ENCODE measurements around the gene PDE1C.
"Not testable (repeated sequence)": the region's sequence is repeated elsewhere in the genome, so short reads cannot be mapped to it uniquely, and the experiment has no call there.

Gene PDE1C

DNA sequence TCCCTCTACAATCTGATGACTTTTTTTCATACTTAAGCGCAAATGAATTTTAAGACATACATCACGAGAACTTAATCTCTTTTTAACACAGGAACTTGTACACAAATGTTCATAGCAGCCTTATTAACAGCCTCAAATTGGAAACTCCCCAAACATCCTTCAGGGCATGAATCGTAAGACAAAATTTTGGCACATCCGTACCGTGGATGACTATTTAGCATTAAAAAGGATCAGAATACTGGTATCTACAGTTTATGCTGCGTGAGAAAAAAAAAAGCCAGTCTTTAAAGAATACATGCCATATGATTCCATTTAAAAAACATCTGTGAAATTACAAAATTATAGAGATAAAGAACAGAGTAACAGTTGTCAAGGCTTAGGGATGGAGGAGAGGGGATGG, 46.8 kb downstream of the PDE1C start:
- DNase-seq (ENCODE audit: low read depth): no peak
- TF ChIP-seq MYC (IDR thresholded peaks at IDR 0.05; ENCODE audit: low read depth, low read length) (no peak), POLR2A (IDR thresholded peaks at IDR 0.05; ENCODE audit: extremely low read depth, insufficient read length) (no peak)
- TF ChIP-seq, protein P1, sequence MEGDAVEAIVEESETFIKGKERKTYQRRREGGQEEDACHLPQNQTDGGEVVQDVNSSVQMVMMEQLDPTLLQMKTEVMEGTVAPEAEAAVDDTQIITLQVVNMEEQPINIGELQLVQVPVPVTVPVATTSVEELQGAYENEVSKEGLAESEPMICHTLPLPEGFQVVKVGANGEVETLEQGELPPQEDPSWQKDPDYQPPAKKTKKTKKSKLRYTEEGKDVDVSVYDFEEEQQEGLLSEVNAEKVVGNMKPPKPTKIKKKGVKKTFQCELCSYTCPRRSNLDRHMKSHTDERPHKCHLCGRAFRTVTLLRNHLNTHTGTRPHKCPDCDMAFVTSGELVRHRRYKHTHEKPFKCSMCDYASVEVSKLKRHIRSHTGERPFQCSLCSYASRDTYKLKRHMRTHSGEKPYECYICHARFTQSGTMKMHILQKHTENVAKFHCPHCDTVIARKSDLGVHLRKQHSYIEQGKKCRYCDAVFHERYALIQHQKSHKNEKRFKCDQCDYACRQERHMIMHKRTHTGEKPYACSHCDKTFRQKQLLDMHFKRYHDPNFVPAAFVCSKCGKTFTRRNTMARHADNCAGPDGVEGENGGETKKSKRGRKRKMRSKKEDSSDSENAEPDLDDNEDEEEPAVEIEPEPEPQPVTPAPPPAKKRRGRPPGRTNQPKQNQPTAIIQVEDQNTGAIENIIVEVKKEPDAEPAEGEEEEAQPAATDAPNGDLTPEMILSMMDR (IDR thresholded peaks at IDR 0.05; ENCODE audit: low read depth, low read length): no peak
- TF ChIP-seq, protein P2, sequence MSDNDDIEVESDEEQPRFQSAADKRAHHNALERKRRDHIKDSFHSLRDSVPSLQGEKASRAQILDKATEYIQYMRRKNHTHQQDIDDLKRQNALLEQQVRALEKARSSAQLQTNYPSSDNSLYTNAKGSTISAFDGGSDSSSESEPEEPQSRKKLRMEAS (IDR thresholded peaks at IDR 0.05; ENCODE audit: low read depth, low read length): no peak
- no peak overlapping the region for H3K4me3 ChIP-seq (ENCODE audit: low read depth, low read length)

DNA sequence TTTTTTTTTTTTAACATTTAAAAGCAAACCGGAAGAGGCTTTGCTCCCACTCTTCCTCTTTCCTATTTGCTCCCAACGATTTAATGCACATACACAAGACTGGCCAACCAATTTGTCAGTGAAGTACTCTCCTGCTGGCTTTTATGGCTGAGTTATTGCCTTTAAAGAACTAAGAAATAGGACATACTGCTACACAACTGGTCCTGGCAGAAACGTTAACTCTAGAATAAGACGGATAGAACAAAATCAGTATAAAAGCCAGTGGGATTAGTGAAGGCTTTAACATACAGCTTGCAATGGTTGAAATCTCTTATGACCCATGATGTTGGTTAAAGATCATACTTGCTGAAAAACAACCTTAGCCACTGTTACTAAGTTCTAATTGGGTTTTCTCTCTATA, 47.2 kb downstream of the PDE1C start:
- no peak for DNase-seq (ENCODE audit: low read depth)
- no peak overlapping the region for H3K4me3 ChIP-seq (ENCODE audit: low read depth, low read length)
- TF ChIP-seq, protein P2 (IDR thresholded peaks at IDR 0.05; ENCODE audit: low read depth, low read length): no peak
- TF ChIP-seq, protein P1 (IDR thresholded peaks at IDR 0.05; ENCODE audit: low read depth, low read length): no peak
- TF ChIP-seq POLR2A (IDR thresholded peaks at IDR 0.05; ENCODE audit: extremely low read depth, insufficient read length) (no peak), MYC (IDR thresholded peaks at IDR 0.05; ENCODE audit: low read depth, low read length) (no peak)

DNA sequence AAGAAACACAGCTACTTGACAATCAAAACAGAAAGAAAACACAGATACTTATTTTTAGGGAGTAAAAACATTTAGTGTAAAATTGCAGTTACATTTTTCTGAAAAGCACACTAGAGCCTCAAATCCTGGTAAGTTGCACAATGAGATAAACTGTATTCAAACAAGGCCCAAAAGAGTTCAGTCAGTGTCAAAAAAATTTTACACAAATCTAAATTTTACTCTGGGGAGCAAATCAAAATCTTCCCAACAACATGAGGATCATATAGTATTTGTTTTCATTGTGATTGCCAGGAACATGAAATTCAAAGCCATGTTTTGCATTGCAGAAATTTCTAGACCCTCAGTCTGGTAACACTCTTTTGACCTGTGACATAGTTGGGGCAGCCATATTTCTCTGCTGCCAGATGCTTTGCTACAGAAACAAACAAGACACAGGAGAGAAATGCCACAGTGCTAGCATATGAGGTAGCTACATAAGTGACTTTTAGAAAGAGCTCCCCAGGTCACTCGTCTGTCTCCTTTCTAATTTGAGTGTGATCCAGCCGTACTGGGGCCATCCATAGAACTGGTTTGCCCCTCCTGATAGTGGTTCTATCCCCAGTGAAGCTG, 49.6 kb downstream of the PDE1C start:
- H3K4me3 ChIP-seq (ENCODE audit: low read depth, low read length): no peak overlapping the region
- TF ChIP-seq, protein P1 (IDR thresholded peaks at IDR 0.05; ENCODE audit: low read depth, low read length): no peak
- no peak for TF ChIP-seq MYC (IDR thresholded peaks at IDR 0.05; ENCODE audit: low read depth, low read length)
- TF ChIP-seq, protein P2 (IDR thresholded peaks at IDR 0.05; ENCODE audit: low read depth, low read length): no peak
- no peak for TF ChIP-seq POLR2A (IDR thresholded peaks at IDR 0.05; ENCODE audit: extremely low read depth, insufficient read length)
- no peak for DNase-seq (ENCODE audit: low read depth)

DNA sequence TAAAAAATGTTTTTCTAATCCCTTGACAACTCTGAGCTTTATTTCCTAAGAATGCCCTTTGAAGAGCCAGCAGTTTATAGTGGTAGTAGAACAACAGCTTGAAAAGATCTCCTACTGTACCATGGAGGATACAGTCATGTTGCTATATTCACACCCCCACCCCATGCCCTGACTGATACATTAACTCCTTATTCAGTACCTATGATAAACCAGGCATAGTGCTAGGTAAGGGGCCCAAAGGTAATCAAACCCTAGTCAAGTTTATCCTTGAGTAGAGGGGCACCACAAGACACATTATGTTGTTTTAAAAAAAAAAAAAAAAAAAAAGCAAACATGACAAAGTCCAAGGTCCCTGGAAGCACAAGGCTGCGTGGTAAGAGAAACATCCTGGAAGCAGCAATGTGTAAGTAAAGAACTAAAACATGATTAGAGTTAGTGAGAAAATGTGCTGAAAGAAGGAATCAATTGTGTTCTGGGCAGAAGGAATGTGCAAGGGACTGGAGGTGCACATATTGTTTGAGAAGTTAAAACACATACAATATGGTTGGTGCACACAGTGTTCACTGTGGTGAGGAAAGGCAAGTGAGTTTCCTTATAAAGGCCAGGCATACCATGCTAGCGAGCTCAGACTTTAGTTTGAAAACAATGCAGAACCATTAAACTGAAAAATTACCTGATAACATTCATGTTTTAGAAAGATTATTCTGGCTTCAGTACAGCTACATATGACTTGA, 51.2 kb downstream of the PDE1C start:
- no peak for DNase-seq (ENCODE audit: low read depth)
- TF ChIP-seq, protein P2 (IDR thresholded peaks at IDR 0.05; ENCODE audit: low read depth, low read length): no peak
- TF ChIP-seq POLR2A (IDR thresholded peaks at IDR 0.05; ENCODE audit: extremely low read depth, insufficient read length): no peak
- TF ChIP-seq, protein P1 (IDR thresholded peaks at IDR 0.05; ENCODE audit: low read depth, low read length): no peak
- no peak for TF ChIP-seq MYC (IDR thresholded peaks at IDR 0.05; ENCODE audit: low read depth, low read length)
- no peak overlapping the region for H3K4me3 ChIP-seq (ENCODE audit: low read depth, low read length)

DNA sequence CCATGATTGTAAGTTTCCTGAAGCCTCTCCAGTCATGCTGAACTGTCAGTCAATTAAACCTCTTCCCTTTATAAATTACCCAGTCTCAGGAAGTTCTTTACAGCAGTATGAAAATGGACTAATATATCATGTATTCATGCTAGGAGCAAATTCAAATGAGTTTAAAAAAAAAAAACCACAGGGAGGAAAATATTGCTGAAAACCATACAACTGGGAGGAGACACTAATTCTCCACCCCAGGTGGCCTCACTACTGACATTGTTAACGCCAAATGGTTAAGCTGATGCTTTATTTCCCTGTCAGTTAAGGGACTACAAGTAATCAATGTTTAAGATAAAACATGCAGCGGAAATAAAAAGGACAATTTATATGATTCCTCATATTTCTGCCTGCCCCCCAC, 55.1 kb downstream of the PDE1C start:
- no peak overlapping the region for H3K4me3 ChIP-seq (ENCODE audit: low read depth, low read length)
- TF ChIP-seq POLR2A (IDR thresholded peaks at IDR 0.05; ENCODE audit: extremely low read depth, insufficient read length) (no peak), MYC (IDR thresholded peaks at IDR 0.05; ENCODE audit: low read depth, low read length) (no peak)
- TF ChIP-seq, protein P1 (IDR thresholded peaks at IDR 0.05; ENCODE audit: low read depth, low read length): no peak
- TF ChIP-seq, protein P2 (IDR thresholded peaks at IDR 0.05; ENCODE audit: low read depth, low read length): no peak
- DNase-seq (ENCODE audit: low read depth): no peak

DNA sequence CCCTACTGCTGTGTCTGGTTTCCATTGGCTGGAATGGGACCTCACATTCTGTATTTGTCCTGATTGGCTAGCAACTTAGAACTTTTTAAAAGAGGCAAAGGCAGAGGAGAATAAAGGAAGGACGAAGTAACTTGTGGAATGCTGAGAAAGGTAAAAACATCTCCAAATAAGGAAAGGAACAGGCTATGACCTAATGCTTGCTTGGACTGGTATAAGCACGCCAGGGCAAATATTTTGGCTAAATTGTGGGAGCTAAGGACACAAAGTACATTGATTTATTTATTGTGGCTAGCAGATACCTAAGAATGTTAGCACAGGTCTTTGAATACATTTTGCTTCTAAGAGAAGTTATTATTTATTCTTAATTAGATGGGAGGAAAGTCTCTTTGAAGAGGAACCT, 56.7 kb downstream of the PDE1C start:
- not testable (repeated sequence) for DNase-seq (ENCODE audit: low read depth); H3K4me3 ChIP-seq (ENCODE audit: low read depth, low read length)

Measured in NB4 (cell line).